GM23338 (cell line): Measurements from ENCODE around the gene DYNC1LI2. TPM values are rescaled to one million over a fixed set of nuclear protein-coding genes. Genes with fewer than 3 reads are reported as not detected.

Experiments
- ATAC-seq: fragments of 200-7000 bp; cut with Tn5 transposase; 3 replicates; pipeline ENCODE4 v1.9.1; 2020
- DNase-seq: peaks from one replicate; pipeline ENCODE4 v3.0.0-alpha.2; 2015; ENCODE audit warnings: low spot score
- H2AFZ ChIP-seq: fragments of 200-600 bp; sonication (generic); 2 replicates; pipeline ENCODE4 v1.8.0; 2016; ENCODE audit warnings: antibody characterized with exemption, mild to moderate bottlenecking, moderate library complexity
- H3F3A ChIP-seq: fragments of 200-600 bp; sonication (generic); replicated peaks from 2 replicates; pipeline ENCODE4 v1.8.0; 2017; ENCODE audit warnings: antibody characterized with exemption, mixed run types, low read depth
- H3K27ac ChIP-seq: fragments of 200-600 bp; sonication (generic); 2 replicates; pipeline ENCODE4 v1.6.1; 2016; ENCODE audit warnings: low read depth
- H3K27me3 ChIP-seq: fragments of 200-600 bp; sonication (generic); 2 replicates; pipeline ENCODE4 v1.8.0; 2016; ENCODE audit warnings: mild to moderate bottlenecking, mixed run types, moderate library complexity; ENCODE audit not compliant: insufficient read depth
- H3K36me3 ChIP-seq: fragments of 200-600 bp; sonication (generic); 2 replicates; pipeline ENCODE4 v1.8.0; 2016; ENCODE audit warnings: mild to moderate bottlenecking; ENCODE audit not compliant: insufficient read depth
- H3K4me1 ChIP-seq: fragments of 200-600 bp; sonication (generic); 2 replicates; pipeline ENCODE4 v1.8.0; 2016; ENCODE audit warnings: mild to moderate bottlenecking, moderate library complexity; ENCODE audit not compliant: insufficient read depth
- H3K4me2 ChIP-seq: fragments of 200-600 bp; sonication (generic); 2 replicates; pipeline ENCODE4 v1.7.1; 2017; ENCODE audit warnings: mixed run types
- H3K4me3 ChIP-seq: fragments of 200-600 bp; sonication (generic); 2 replicates; pipeline ENCODE4 v1.6.1; 2016; ENCODE audit warnings: mixed run types
- H3K79me2 ChIP-seq: fragments of 200-600 bp; sonication (generic); replicated peaks from 2 replicates; pipeline ENCODE4 v1.8.0; 2017; ENCODE audit warnings: mild to moderate bottlenecking; ENCODE audit not compliant: insufficient read depth
- H3K9me2 ChIP-seq: fragments of 200-600 bp; sonication (generic); 2 replicates; pipeline ENCODE4 v1.8.0; 2017; ENCODE audit not compliant: insufficient read depth
- H4K20me1 ChIP-seq: fragments of 200-600 bp; sonication (generic); replicated peaks from 2 replicates; pipeline ENCODE4 v1.8.0; 2017; ENCODE audit warnings: mild to moderate bottlenecking; ENCODE audit not compliant: insufficient read depth
- H3K27ac Mint-ChIP-seq: 2 replicates; pipeline ENCODE4 v1.8.0; 2020; ENCODE audit warnings: inconsistent platforms, mild to moderate bottlenecking, moderate library complexity, mixed read lengths
- H3K27me3 Mint-ChIP-seq: 3 replicates; pipeline ENCODE4 v1.8.0; 2022; ENCODE audit warnings: low read depth, mild to moderate bottlenecking, moderate library complexity, mixed read lengths, inconsistent platforms; ENCODE audit not compliant: insufficient read depth, poor library complexity
- H3K36me3 Mint-ChIP-seq: 3 replicates; pipeline ENCODE4 v1.8.0; 2021; ENCODE audit warnings: low read depth, mild to moderate bottlenecking, inconsistent platforms, moderate library complexity, mixed read lengths
- H3K4me1 Mint-ChIP-seq: 3 replicates; pipeline ENCODE4 v1.8.0; 2020; ENCODE audit warnings: mild to moderate bottlenecking, inconsistent platforms, mixed read lengths
- H3K4me3 Mint-ChIP-seq: 3 replicates; pipeline ENCODE4 v1.8.0; 2021; ENCODE audit warnings: moderate library complexity, mild to moderate bottlenecking, inconsistent platforms, mixed read lengths
- H3K9me3 Mint-ChIP-seq: 3 replicates; pipeline ENCODE4 v1.8.0; 2020; ENCODE audit warnings: moderate library complexity, mild to moderate bottlenecking, inconsistent platforms, mixed read lengths
- CREB1 ChIP-seq: fragments of 250-450 bp; sonication (Bioruptor Pico); IDR thresholded peaks from 2 replicates; pipeline ENCODE4 v1.5.0; 2020; ENCODE audit warnings: low read depth, mild to moderate bottlenecking, moderate library complexity
- CTCF ChIP-seq, 2 experiments: fragments of 200-600 bp in 1 of 2; sonication (generic) in 1 of 2; conservative IDR thresholded peaks; 2 replicates each; pipeline versions ENCODE4 v1.5.1 to v1.6.1; 2016 to 2017; ENCODE audit warnings: antibody characterized with exemption in 2 of 2, low read depth in 2 of 2, mild to moderate bottlenecking in 2 of 2, moderate library complexity in 1 of 2
- EZH2phosphoT487 ChIP-seq: fragments of 200-600 bp; sonication (generic); IDR thresholded peaks from one replicate; pipeline ENCODE4 v1.8.1; 2018; ENCODE audit warnings: antibody characterized with exemption; ENCODE audit not compliant: unreplicated experiment
- NANOG ChIP-seq: IDR thresholded peaks from 2 replicates; pipeline ENCODE4 v1.6.1; 2016; ENCODE audit warnings: antibody characterized with exemption, borderline replicate concordance
- STAT1 ChIP-seq: IDR thresholded peaks from one replicate; pipeline ENCODE4 v1.6.1; 2016; ENCODE audit warnings: antibody characterized with exemption; ENCODE audit not compliant: unreplicated experiment
- ZNF114 ChIP-seq: fragments of 250-450 bp; sonication (Bioruptor Pico); IDR thresholded peaks from 2 replicates; pipeline ENCODE4 v1.5.0; 2020; ENCODE audit warnings: mild to moderate bottlenecking, moderate library complexity
- ZNF331 ChIP-seq: fragments of 250-450 bp; sonication (Bioruptor Pico); IDR thresholded peaks from 2 replicates; pipeline ENCODE4 v1.5.0; 2020; ENCODE audit warnings: low read depth, mild to moderate bottlenecking, moderate library complexity
- polyA plus RNA-seq: library from polyadenylated mRNA; unstranded; fragments of >200 nt; fragmentation: Nextera tagmentation; extraction: Ambion mirVana; gene quantifications from 2 replicates; pipeline ENCODE4 v1.2.1, GENCODE V29; 2016
- total RNA-seq: library from RNA; depleted of rRNA; stranded (reverse); fragments of >200 nt; shearing (Covaris generic); gene quantifications from 2 replicates; pipeline ENCODE4 v1.2.3, GENCODE V29; 2014

The DYNC1LI2 gene
- total and polyA plus RNA-seq, 2 experiments from 2014 or later = 73.9 to 85.9 TPM

- TF ChIP-seq STAT1 = no peak
- TF ChIP-seq CTCF (conservative IDR thresholded peaks at IDR 0.05; ENCODE audit: low read depth in 2 of 2) = peak in 1 of 2 experiments; percentile 21; a peak in 2 of 4 replicates
- Mint-ChIP-seq H3K27me3 (no peaks in the 10 kb centered on the region), H3K36me3 (no peaks in the 10 kb centered on the region), H3K4me3 (no peak overlapping the region), H3K27ac (no peak overlapping the region), H3K9me3 (no peaks in the 10 kb centered on the region), H3K4me1 (no peaks in the 10 kb centered on the region)
- DNase-seq (peak; percentile 27), ATAC-seq (0 out of 3 replicates have a peak, but pooled peaks have one; percentile 26)
- no peaks in the 10 kb centered on the region for H3F3A ChIP-seq
- H4K20me1 ChIP-seq = no peaks in the 10 kb centered on the region
- H2AFZ ChIP-seq = no peak overlapping the region; the same call in 1 of the 2 replicates
- no peak overlapping the region for H3K27ac ChIP-seq
- H3K27me3 ChIP-seq = no peaks in the 10 kb centered on the region
- H3K4me3 ChIP-seq = no peak overlapping the region
- H3K9me2 ChIP-seq = no peaks in the 10 kb centered on the region
- no peak overlapping the region for H3K4me2 ChIP-seq
- no peaks in the 10 kb centered on the region for H3K36me3 ChIP-seq
- H3K79me2 ChIP-seq = no peaks in the 10 kb centered on the region
- H3K4me1 ChIP-seq = no peaks in the 10 kb centered on the region
Measured at GRCh38 chr16:66758086-66758485, 6.7 kb upstream of the DYNC1LI2 start.

- H4K20me1 ChIP-seq = peaks cover 8% of the 10 kb centered on the region
- no peaks in the 10 kb centered on the region for H3K9me3 Mint-ChIP-seq
- no peak overlapping the region for H3K27ac Mint-ChIP-seq
- TF ChIP-seq CTCF (conservative IDR thresholded peaks at IDR 0.05; ENCODE audit: low read depth in 2 of 2) = no peak
- no peak for TF ChIP-seq ZNF331 (CRISPR knock-in tag)
- no peak for TF ChIP-seq NANOG
- no peak for ATAC-seq
- H3K4me3 ChIP-seq = no peak overlapping the region
- no peaks in the 10 kb centered on the region for H3K27me3 ChIP-seq
- no peaks in the 10 kb centered on the region for H3K36me3 ChIP-seq
- no peak overlapping the region for H3K27ac ChIP-seq
- peaks cover 15% of the 10 kb centered on the region for H3K79me2 ChIP-seq
- DNase-seq = no peak
- H3F3A ChIP-seq = no peaks in the 10 kb centered on the region; the same call in 1 of the 2 replicates
- no peak overlapping the region for H2AFZ ChIP-seq
- H3K4me3 Mint-ChIP-seq = no peak overlapping the region
- H3K4me1 Mint-ChIP-seq = peaks cover 13% of the 10 kb centered on the region
- H3K9me2 ChIP-seq = no peaks in the 10 kb centered on the region
- peaks cover 2% of the 10 kb centered on the region for H3K27me3 Mint-ChIP-seq
- no peak overlapping the region for H3K4me2 ChIP-seq
- peaks cover 10% of the 10 kb centered on the region for H3K36me3 Mint-ChIP-seq
- H3K4me1 ChIP-seq = peaks cover 8% of the 10 kb centered on the region
Measured at GRCh38 chr16:66754819-66755218, 3.4 kb upstream of the DYNC1LI2 start.

- H3K36me3 ChIP-seq = 0 out of 2 replicates have a peak, but pooled peaks cover under 1% of the 10 kb centered on the region
- no peak for ATAC-seq
- Mint-ChIP-seq H3K36me3 (peaks cover 16% of the 10 kb centered on the region), H3K27ac (no peak overlapping the region), H3K4me1 (peaks cover 19% of the 10 kb centered on the region), H3K4me3 (no peak overlapping the region), H3K27me3 (peaks cover 2% of the 10 kb centered on the region), H3K9me3 (no peaks in the 10 kb centered on the region)
- peaks cover 21% of the 10 kb centered on the region for H3K79me2 ChIP-seq
- H4K20me1 ChIP-seq = peaks cover 14% of the 10 kb centered on the region
- H3F3A ChIP-seq = no peaks in the 10 kb centered on the region; the same call in 1 of the 2 replicates
- H2AFZ ChIP-seq = no peak overlapping the region
- H3K4me2 ChIP-seq = no peak overlapping the region
- no peak overlapping the region for H3K4me3 ChIP-seq
- H3K27me3 ChIP-seq = no peaks in the 10 kb centered on the region
- DNase-seq = no peak
- no peaks in the 10 kb centered on the region for H3K9me2 ChIP-seq
- peaks cover 10% of the 10 kb centered on the region for H3K4me1 ChIP-seq
- no peak overlapping the region for H3K27ac ChIP-seq
- TF ChIP-seq ZNF114 (CRISPR knock-in tag) = no peak
- no peak for TF ChIP-seq CREB1 (CRISPR knock-in tag)
- no peak for TF ChIP-seq EZH2phosphoT487
Measured at GRCh38 chr16:66754211-66754610, 2.8 kb upstream of the DYNC1LI2 start.
